ELR (cell line): Measurements from ENCODE around the gene RIMS3.
A peak's percentile ranks its signal among the peaks of the same experiment; 100 is the strongest.

Experiments
- DNase-seq: peaks from one replicate; pipeline ENCODE4 v3.0.0-alpha.2; 2015; ENCODE audit warnings: low read depth

The RIMS3 gene

GRCh38 chr1:40593449-40594186 lies 71.9 kb downstream of the RIMS3 start:
- DNase-seq = no peak

DNA sequence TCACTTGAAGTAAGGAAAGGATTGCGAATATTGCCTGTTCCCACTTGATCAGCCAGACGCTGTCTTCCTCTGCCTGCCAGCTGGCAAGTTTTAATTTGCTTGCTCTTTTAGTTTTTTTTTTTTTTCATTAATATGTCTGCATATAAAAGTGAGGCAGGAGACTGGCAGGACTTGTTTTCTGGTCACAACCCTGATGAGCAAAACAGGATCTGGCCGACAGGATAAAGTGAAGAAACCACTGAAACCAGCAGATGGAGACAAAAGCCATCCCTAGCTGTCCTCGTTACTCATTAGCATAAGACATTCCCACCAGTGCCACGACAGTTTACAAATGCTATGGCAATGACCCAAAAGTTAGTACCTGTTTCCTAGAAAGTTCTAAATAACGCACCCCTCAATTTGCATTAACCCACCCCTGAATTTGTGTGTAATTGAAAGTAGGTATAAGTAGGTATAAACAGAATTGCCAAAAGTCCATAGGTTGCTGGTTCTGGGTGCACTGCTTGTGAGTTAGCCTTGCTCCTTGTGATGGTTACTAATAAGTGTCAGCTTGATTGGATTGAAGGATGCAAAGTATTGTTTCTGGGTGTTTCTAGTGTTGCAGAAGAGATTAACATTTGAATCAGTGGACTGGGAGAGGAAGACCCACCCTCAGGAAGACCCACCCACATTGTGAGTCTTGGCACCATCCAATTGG lies 73.2 kb downstream of the RIMS3 start:
- DNase-seq = peak; percentile 54

DNA sequence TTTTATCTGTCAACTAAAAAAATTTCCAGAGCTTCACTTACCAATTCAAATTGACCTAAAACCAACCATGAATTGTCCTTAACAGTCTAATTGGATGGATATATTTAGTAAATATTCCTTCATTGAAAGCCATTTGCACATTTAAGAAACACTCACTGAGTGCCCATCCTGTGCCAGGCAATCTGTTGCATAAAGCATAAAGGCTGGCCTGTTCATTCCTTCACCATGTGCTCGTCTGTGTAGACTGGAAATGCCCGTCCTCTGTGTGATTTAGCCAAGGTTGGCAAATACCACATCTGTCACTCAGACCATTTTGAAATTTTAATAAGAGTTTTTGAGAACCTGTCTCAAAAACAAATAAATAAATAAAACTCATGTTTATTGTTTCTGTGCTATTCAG lies 76.9 kb downstream of the RIMS3 start:
- DNase-seq = no peak

DNA sequence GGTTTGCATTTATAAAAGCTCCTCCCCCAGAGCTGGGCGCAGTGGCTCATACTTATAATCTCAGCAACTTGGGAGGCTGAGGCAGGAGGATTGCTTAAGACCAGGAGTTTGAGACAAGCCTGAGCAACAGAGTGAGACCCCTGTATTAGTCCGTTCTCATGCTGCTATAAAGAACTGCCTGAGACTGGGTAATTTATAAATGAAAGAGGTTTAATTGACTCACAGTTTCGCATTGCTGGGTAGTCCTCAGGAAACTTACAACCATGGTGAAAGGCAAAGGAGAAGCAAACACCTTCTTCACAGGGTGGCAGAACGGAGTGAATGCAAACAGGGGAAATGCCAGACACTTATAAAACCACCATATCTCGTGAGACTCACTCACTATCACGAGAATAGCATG lies 81.5 kb downstream of the RIMS3 start:
- no peak for DNase-seq

GRCh38 chr1:40582116-40582515 lies 83.4 kb downstream of the RIMS3 start:
- no peak for DNase-seq

GRCh38 chr1:40575336-40575735 lies 90.1 kb downstream of the RIMS3 start:
- no peak for DNase-seq

- peak; percentile 28 for DNase-seq
Observed at GRCh38 chr1:40574805-40575204, 90.7 kb downstream of the RIMS3 start.
